WI38 (cell line): ENCODE results near the gene MRPL22.
"Not testable (repeated sequence)": the region's sequence is repeated elsewhere in the genome, so short reads cannot be mapped to it uniquely, and the experiment has no call there.

Experiments
- H3K4me3 ChIP-seq: 2 replicates; pipeline ENCODE4 v1.5.1; 2011; ENCODE audit warnings: low read depth, mild to moderate bottlenecking, control low read depth, low read length
- TF ChIP-seq, protein P1 (sequence below): IDR thresholded peaks from 2 replicates; pipeline ENCODE4 v1.5.1; 2012; ENCODE audit warnings: low read depth, mild to moderate bottlenecking, control low read depth, low read length

The MRPL22 gene

DNA sequence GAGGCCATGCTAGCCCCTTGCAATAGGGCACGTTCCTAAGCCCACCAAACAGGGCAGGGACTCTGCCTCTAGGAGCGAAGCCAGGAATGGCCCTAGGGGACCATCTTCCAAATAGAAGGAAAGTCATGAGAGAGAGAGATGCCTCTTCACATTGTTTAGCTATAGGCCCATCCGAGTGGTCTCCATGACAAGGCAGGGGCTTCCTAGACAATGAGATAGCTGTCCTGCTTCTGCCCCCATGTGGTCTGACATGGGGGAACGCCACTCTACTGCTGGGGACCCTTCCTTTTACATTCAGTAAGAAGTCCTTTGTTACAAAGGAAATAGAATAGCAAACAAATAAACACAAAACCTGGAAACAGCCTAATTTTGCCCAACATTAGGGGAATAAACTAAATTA, 54.8 kb downstream of the MRPL22 start:
- H3K4me3 ChIP-seq, result no peak overlapping the region
- TF ChIP-seq, protein P1, sequence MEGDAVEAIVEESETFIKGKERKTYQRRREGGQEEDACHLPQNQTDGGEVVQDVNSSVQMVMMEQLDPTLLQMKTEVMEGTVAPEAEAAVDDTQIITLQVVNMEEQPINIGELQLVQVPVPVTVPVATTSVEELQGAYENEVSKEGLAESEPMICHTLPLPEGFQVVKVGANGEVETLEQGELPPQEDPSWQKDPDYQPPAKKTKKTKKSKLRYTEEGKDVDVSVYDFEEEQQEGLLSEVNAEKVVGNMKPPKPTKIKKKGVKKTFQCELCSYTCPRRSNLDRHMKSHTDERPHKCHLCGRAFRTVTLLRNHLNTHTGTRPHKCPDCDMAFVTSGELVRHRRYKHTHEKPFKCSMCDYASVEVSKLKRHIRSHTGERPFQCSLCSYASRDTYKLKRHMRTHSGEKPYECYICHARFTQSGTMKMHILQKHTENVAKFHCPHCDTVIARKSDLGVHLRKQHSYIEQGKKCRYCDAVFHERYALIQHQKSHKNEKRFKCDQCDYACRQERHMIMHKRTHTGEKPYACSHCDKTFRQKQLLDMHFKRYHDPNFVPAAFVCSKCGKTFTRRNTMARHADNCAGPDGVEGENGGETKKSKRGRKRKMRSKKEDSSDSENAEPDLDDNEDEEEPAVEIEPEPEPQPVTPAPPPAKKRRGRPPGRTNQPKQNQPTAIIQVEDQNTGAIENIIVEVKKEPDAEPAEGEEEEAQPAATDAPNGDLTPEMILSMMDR, result no peak

DNA sequence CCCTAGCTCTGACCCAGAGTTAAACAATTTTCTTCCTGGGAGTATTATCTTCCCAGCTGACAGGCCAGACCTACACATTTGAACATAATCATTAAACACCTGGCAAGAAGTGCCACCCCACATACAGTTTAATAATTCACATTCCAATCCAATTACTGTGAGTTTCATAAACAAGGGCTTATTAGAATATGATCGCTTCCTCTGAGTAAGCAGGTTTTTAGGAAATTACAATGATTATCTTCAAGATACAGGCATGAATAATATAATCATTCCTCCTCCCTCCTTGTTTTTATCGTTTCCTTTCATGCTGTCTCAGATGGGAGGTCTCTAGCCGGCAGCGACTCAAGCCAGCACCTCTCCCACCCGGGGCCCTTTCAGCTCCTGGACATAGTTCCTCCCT, 56.9 kb downstream of the MRPL22 start:
- H3K4me3 ChIP-seq, result no peak overlapping the region
- TF ChIP-seq, protein P1, result no peak

DNA sequence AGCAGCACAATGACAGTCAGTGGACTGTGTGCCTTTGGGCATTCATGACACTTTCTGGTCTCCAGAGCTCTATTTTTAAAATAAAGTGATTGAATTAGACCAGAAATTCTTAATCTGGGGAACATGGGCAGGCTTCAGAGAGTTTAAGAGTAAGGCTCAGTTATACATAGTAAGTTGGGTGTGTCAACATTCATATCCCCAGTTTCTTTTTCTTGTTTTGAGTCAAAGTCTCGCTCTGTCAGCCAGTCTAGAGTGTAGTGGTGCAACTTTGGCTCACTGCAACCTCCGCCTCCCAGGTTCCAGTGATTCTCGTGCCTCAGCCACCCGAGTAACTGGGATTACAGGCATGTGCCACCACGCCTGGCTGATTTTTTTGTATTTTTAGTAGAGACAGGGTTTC, 59.0 kb downstream of the MRPL22 start:
- H3K4me3 ChIP-seq, result no peak overlapping the region
- TF ChIP-seq, protein P1, result no peak

DNA sequence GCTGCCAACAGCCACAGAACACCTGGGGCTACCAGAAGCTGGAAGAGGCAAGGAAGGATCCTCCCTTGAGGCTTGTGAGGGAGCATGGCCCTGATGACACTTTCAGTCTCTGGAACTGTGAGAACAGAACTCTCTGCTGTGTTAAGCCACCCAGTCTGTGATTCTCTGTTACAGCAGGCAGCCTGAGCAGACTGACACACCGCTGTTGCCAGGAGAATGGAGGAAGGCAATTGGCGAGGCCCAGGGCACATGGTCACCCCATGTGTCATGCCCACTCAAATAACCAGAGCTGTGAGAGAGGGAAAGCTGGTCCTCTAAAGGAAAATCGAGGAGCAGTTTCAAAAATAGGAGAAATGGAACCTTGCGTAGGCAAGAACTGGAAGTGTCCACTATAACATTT, 60.6 kb downstream of the MRPL22 start:
- H3K4me3 ChIP-seq, result no peak overlapping the region
- TF ChIP-seq, protein P1, result no peak

DNA sequence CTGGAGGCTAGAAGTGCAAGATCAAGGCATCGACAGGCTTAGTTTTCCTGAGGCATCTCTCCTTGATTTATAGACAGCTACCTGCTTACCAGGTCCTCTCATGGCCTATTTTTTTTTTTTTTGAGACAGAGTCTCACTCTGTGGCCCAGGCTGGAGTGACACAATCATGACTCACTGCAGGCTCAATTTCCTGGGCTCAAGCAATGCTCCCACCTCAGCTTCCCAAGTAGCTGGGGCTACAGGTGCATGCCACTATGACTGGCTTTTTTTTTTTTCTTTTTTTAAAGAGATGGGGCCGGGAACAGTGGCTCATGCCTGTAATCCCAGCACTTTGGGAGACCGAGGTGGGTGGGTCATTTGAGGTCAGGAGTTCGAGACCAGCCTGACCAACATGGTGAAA, 61.8 kb downstream of the MRPL22 start:
- not testable (repeated sequence) for H3K4me3 ChIP-seq

DNA sequence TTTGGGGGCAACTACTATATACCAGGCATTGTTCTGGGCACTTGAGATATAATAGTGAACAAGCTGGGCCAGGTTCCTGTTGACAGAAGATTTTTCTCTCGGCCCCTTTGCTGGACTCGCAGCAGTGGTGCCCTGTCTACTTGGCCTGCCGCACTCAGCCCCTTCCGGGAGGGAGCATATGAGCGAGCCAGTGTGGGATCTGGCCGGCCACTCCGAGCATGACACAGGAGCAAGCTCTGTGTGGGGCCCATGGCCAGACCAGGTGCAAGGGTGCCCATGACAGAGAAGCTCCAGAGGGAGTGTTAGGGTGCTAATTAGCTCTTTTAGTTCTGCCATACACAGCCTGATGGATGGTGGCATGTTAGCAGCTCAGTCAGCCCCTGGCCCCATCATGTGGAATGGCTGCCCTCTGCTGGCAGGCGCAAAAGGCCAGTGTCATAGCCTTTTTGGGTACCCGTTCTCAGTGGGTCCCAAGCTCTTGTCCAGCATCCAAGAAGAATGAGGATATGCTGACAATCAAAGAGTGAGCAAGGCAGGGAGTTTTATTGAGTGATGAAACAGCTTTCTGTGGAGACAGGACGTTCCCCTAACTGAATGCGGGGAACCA, 63.4 kb downstream of the MRPL22 start:
- H3K4me3 ChIP-seq, result no peak overlapping the region
- TF ChIP-seq, protein P1, result peak; percentile 27

DNA sequence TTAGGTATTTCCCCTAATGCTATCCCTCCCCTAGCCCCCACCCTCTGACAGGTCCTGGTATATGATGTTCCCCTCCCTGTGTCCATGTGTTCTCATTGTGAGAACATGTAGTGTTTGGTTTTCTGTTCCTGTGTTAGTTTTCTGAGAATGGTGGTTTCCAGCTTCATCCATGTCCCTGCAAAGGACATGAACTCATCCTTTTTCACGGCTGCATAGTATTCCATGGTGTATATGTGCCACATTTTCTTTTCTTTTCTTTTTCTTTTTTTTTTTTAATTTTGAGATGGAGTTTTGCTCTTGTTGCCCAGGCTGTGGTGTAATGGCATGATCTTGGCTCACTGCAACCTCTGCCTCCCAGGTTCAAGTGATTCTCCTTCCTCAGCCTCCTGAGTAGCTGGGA, 65.4 kb downstream of the MRPL22 start:
- not testable (repeated sequence) for H3K4me3 ChIP-seq

DNA sequence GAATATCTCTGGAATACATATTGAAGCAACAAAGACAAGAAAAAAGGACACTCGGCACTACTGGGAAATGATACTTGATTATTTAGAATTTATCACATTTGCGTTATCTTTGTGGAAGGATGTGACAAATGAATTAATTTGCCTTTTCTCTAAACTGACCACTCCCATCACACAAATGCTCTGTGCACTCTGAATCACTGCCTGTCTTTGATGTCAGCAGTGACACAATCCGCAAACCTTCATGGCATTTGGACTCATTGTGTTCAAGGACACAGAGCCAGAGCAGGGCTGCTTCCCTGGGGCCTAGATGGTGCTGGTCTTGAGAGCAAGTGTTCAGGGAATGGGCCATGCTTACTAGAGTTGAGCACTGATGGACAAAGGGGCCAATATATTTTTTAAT, 67.8 kb downstream of the MRPL22 start:
- no peak overlapping the region for H3K4me3 ChIP-seq
- TF ChIP-seq, protein P1, result no peak
